ENCODE data around the gene XBP1. TPM values are rescaled to one million over a fixed set of nuclear protein-coding genes. Genes with fewer than 3 reads are reported as not detected.
A peak's percentile ranks its signal among the peaks of the same experiment; 100 is the strongest.

Gene XBP1
- total and polyA plus RNA-seq, 2 of the 13 experiments (the other 11 are each of a cell fraction or from before 2014, with no cell fraction given) = 416 to 427 TPM

- no peak for TF ChIP-seq ZNF318 (CRISPR knock-in tag; IDR thresholded peaks at IDR 0.05)
- TF ChIP-seq NFIC (IDR thresholded peaks at IDR 0.05; ENCODE audit: low read length) = peak; percentile 82; the same call in 1 of the 2 replicates
- no peak for TF ChIP-seq ZNF329 (CRISPR knock-in tag; IDR thresholded peaks at IDR 0.05; ENCODE audit: low read depth)
- TF ChIP-seq ZNF10 (CRISPR knock-in tag; IDR thresholded peaks at IDR 0.05; ENCODE audit: borderline replicate concordance, low read depth) = no peak
- no peak for TF ChIP-seq ATF2 (CRISPR knock-in tag; IDR thresholded peaks at IDR 0.05)
- TF ChIP-seq ZNF205 (CRISPR knock-in tag; IDR thresholded peaks at IDR 0.05) = peak; percentile 85; the same call in 1 of the 2 replicates
- peak; percentile 40; the same call in 1 of the 2 replicates for TF ChIP-seq HNF4A (CRISPR knock-in tag; IDR thresholded peaks at IDR 0.05)
- no peak for TF ChIP-seq CHCHD3 (CRISPR knock-in tag; IDR thresholded peaks at IDR 0.05)
- TF ChIP-seq HDAC6 (IDR thresholded peaks at IDR 0.05; ENCODE audit: low read depth, low read length) = no peak
- no peak for TF ChIP-seq ZNF552 (CRISPR knock-in tag; IDR thresholded peaks at IDR 0.05; ENCODE audit: borderline replicate concordance)
- peak; percentile 69 for TF ChIP-seq RARA (CRISPR knock-in tag; IDR thresholded peaks at IDR 0.05)
- peak; percentile 71 for TF ChIP-seq ELF1 (CRISPR knock-in tag; IDR thresholded peaks at IDR 0.05)
- no peak for TF ChIP-seq ZSCAN22 (CRISPR knock-in tag; IDR thresholded peaks at IDR 0.05)
- 0 out of 2 replicates have a peak, but pooled peaks have one; percentile 47 for TF ChIP-seq ZNF784 (CRISPR knock-in tag; IDR thresholded peaks at IDR 0.05; ENCODE audit: borderline replicate concordance)
- no peak for TF ChIP-seq PLRG1 (conservative IDR thresholded peaks at IDR 0.05)
- TF ChIP-seq ZNF207 (IDR thresholded peaks at IDR 0.05; ENCODE audit: borderline replicate concordance) = no peak
- no peak for TF ChIP-seq ATF3 (CRISPR knock-in tag; IDR thresholded peaks at IDR 0.05)
- TF ChIP-seq RARG (CRISPR knock-in tag; IDR thresholded peaks at IDR 0.05; ENCODE audit: low read depth) = no peak
- no peak for TF ChIP-seq NR3C1 (CRISPR knock-in tag; IDR thresholded peaks at IDR 0.05)
- no peak for TF ChIP-seq RNF2 (conservative IDR thresholded peaks at IDR 0.05; ENCODE audit: low read depth)
Measured at GRCh38 chr22:28783786-28784671, 16.3 kb downstream of the XBP1 start (continued).

Measured in HepG2 (cell line).